Vagina (tissue), 2 donors: ENCODE measurements around the gene TEC.

ENCODE experiments used
- CTCF ChIP-seq, 3 experiments: fragments of 450-650 bp in 2 of 3; fragments of 200-600 bp in 1 of 3; sonication (generic) in 1 of 3; IDR thresholded peaks; one replicate each; pipeline ENCODE4 v1.5.1; 2017 to 2019; ENCODE audit warnings: antibody characterized with exemption in 3 of 3, mild to moderate bottlenecking in 2 of 3, moderate library complexity in 2 of 3
- POLR2A ChIP-seq, 2 donors: fragments of 450-650 bp; IDR thresholded peaks; one replicate each; pipeline ENCODE4 v1.6.1; 2017; ENCODE audit warnings: antibody characterized with exemption in 2 of 2, mild to moderate bottlenecking in 2 of 2, moderate library complexity in 2 of 2
- POLR2AphosphoS5 ChIP-seq, 2 donors: sonication (generic); formaldehyde crosslinking; IDR thresholded peaks; one replicate each; pipeline ENCODE4 v1.9.0; 2017; ENCODE audit warnings: antibody characterized with exemption in 2 of 2, mild to moderate bottlenecking in 2 of 2, low read depth in 1 of 2; ENCODE audit not compliant: insufficient read depth in 1 of 2

GRCh38 chr4:48237996-48238645, 31.5 kb downstream of the TEC start:
- TF ChIP-seq CTCF (IDR thresholded peaks at IDR 0.05) (no peak), POLR2AphosphoS5 (IDR thresholded peaks at IDR 0.05; ENCODE audit: insufficient read depth in 1 of 2, low read depth in 1 of 2) (peak in 1 of 2 donors; percentile 87), POLR2A (IDR thresholded peaks at IDR 0.05) (no peak)
